22Rv1 (cell line): ENCODE data around the gene BTF3.

ENCODE experiments used
- ZFX ChIP-seq: fragments of 450-650 bp; IDR thresholded peaks from 2 replicates; pipeline ENCODE4 v1.6.1; 2017; ENCODE audit warnings: antibody characterized with exemption, borderline replicate concordance
- TF ChIP-seq, protein P1 (sequence below): fragments of 450-650 bp; IDR thresholded peaks from 2 replicates; pipeline ENCODE4 v1.5.1; 2017; ENCODE audit warnings: mild to moderate bottlenecking

- TF ChIP-seq, protein P1, sequence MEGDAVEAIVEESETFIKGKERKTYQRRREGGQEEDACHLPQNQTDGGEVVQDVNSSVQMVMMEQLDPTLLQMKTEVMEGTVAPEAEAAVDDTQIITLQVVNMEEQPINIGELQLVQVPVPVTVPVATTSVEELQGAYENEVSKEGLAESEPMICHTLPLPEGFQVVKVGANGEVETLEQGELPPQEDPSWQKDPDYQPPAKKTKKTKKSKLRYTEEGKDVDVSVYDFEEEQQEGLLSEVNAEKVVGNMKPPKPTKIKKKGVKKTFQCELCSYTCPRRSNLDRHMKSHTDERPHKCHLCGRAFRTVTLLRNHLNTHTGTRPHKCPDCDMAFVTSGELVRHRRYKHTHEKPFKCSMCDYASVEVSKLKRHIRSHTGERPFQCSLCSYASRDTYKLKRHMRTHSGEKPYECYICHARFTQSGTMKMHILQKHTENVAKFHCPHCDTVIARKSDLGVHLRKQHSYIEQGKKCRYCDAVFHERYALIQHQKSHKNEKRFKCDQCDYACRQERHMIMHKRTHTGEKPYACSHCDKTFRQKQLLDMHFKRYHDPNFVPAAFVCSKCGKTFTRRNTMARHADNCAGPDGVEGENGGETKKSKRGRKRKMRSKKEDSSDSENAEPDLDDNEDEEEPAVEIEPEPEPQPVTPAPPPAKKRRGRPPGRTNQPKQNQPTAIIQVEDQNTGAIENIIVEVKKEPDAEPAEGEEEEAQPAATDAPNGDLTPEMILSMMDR: no peak
- no peak for TF ChIP-seq ZFX
These were observed 10.4 kb upstream of the BTF3 start for GRCh38 chr5:73487815-73488214.
